ENCODE data around the gene GSTA2. TPM values are rescaled to one million over a fixed set of nuclear protein-coding genes. Genes with fewer than 3 reads are reported as not detected.
A peak's percentile ranks its signal among the peaks of the same experiment; 100 is the strongest.

Gene GSTA2
- total and polyA plus RNA-seq, 2 of the 13 experiments (the other 11 are each of a cell fraction or from before 2014, with no cell fraction given), result 0.75 to 13.7 TPM

DNA sequence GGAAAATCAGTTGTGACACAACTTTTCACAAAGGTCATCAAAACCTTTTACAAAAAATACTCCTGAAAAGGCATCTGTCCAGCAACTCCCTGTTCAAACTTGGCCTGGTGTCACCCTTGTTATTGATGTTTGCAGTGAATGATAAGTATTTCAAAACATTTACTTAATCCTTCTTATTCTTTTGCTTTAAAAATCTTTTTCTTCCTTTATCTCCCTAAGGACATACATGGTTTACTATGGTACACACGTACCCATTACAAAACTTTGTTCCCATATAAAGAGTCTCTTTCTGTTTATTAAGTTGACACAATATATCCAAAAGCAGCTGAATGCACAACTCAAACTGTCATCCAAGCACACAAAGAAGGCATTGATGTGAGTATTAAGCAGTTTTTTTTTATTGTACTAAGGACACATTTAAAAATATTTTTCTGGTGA, 17.5 kb downstream of the GSTA2 start (continued):
- no peak for TF ChIP-seq MAFG (CRISPR knock-in tag; IDR thresholded peaks at IDR 0.05)
- no peak for TF ChIP-seq ZNF564 (CRISPR knock-in tag; IDR thresholded peaks at IDR 0.05)
- TF ChIP-seq RARA (CRISPR knock-in tag; IDR thresholded peaks at IDR 0.05), result peak; percentile 59
- TF ChIP-seq PRPF4 (IDR thresholded peaks at IDR 0.05; ENCODE audit: low read depth, low read length, poor library complexity, severe bottlenecking), result no peak
- 0 out of 2 replicates have a peak, but pooled peaks have one; percentile 8 for TF ChIP-seq PHF21A (CRISPR knock-in tag; IDR thresholded peaks at IDR 0.05)
- TF ChIP-seq, protein P1, sequence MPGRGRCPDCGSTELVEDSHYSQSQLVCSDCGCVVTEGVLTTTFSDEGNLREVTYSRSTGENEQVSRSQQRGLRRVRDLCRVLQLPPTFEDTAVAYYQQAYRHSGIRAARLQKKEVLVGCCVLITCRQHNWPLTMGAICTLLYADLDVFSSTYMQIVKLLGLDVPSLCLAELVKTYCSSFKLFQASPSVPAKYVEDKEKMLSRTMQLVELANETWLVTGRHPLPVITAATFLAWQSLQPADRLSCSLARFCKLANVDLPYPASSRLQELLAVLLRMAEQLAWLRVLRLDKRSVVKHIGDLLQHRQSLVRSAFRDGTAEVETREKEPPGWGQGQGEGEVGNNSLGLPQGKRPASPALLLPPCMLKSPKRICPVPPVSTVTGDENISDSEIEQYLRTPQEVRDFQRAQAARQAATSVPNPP (CRISPR knock-in tag; IDR thresholded peaks at IDR 0.05), result no peak
- no peak for TF ChIP-seq SMYD3 (CRISPR knock-in tag; IDR thresholded peaks at IDR 0.05)
- no peak for TF ChIP-seq ZMYM3 (CRISPR knock-in tag; IDR thresholded peaks at IDR 0.05)
- TF ChIP-seq KDM2A (CRISPR knock-in tag; IDR thresholded peaks at IDR 0.05; ENCODE audit: borderline replicate concordance, low read depth), result no peak
- 0 out of 2 replicates have a peak, but pooled peaks have one; percentile 50 for TF ChIP-seq MED13 (CRISPR knock-in tag; IDR thresholded peaks at IDR 0.05)
- TF ChIP-seq ZNF709 (CRISPR knock-in tag; IDR thresholded peaks at IDR 0.05), result no peak
- no peak for TF ChIP-seq RFX1 (IDR thresholded peaks at IDR 0.05)
- TF ChIP-seq ZNF460 (CRISPR knock-in tag; IDR thresholded peaks at IDR 0.05; ENCODE audit: borderline replicate concordance), result no peak
- peak; percentile 66 for TF ChIP-seq TCF7 (IDR thresholded peaks at IDR 0.05; ENCODE audit: low read depth)
- TF ChIP-seq PAF1 (CRISPR knock-in tag; IDR thresholded peaks at IDR 0.05), result no peak
- TF ChIP-seq, protein P2, sequence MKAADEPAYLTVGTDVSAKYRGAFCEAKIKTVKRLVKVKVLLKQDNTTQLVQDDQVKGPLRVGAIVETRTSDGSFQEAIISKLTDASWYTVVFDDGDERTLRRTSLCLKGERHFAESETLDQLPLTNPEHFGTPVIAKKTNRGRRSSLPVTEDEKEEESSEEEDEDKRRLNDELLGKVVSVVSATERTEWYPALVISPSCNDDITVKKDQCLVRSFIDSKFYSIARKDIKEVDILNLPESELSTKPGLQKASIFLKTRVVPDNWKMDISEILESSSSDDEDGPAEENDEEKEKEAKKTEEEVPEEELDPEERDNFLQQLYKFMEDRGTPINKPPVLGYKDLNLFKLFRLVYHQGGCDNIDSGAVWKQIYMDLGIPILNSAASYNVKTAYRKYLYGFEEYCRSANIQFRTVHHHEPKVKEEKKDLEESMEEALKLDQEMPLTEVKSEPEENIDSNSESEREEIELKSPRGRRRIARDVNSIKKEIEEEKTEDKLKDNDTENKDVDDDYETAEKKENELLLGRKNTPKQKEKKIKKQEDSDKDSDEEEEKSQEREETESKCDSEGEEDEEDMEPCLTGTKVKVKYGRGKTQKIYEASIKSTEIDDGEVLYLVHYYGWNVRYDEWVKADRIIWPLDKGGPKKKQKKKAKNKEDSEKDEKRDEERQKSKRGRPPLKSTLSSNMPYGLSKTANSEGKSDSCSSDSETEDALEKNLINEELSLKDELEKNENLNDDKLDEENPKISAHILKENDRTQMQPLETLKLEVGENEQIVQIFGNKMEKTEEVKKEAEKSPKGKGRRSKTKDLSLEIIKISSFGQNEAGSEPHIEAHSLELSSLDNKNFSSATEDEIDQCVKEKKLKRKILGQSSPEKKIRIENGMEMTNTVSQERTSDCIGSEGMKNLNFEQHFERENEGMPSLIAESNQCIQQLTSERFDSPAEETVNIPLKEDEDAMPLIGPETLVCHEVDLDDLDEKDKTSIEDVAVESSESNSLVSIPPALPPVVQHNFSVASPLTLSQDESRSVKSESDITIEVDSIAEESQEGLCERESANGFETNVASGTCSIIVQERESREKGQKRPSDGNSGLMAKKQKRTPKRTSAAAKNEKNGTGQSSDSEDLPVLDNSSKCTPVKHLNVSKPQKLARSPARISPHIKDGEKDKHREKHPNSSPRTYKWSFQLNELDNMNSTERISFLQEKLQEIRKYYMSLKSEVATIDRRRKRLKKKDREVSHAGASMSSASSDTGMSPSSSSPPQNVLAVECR (CRISPR knock-in tag; IDR thresholded peaks at IDR 0.05; ENCODE audit: borderline replicate concordance), result no peak
- TF ChIP-seq, protein P3, sequence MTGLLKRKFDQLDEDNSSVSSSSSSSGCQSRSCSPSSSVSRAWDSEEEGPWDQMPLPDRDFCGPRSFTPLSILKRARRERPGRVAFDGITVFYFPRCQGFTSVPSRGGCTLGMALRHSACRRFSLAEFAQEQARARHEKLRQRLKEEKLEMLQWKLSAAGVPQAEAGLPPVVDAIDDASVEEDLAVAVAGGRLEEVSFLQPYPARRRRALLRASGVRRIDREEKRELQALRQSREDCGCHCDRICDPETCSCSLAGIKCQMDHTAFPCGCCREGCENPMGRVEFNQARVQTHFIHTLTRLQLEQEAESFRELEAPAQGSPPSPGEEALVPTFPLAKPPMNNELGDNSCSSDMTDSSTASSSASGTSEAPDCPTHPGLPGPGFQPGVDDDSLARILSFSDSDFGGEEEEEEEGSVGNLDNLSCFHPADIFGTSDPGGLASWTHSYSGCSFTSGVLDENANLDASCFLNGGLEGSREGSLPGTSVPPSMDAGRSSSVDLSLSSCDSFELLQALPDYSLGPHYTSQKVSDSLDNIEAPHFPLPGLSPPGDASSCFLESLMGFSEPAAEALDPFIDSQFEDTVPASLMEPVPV (CRISPR knock-in tag; IDR thresholded peaks at IDR 0.05), result no peak
- TF ChIP-seq ZC3H4 (CRISPR knock-in tag; IDR thresholded peaks at IDR 0.05; ENCODE audit: borderline replicate concordance), result no peak
- TF ChIP-seq, protein P4, sequence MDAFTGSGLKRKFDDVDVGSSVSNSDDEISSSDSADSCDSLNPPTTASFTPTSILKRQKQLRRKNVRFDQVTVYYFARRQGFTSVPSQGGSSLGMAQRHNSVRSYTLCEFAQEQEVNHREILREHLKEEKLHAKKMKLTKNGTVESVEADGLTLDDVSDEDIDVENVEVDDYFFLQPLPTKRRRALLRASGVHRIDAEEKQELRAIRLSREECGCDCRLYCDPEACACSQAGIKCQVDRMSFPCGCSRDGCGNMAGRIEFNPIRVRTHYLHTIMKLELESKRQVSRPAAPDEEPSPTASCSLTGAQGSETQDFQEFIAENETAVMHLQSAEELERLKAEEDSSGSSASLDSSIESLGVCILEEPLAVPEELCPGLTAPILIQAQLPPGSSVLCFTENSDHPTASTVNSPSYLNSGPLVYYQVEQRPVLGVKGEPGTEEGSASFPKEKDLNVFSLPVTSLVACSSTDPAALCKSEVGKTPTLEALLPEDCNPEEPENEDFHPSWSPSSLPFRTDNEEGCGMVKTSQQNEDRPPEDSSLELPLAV (CRISPR knock-in tag; conservative IDR thresholded peaks at IDR 0.05; ENCODE audit: low read depth), result no peak
- TF ChIP-seq RBM39 (IDR thresholded peaks at IDR 0.05; ENCODE audit: low read depth, low read length, poor library complexity, severe bottlenecking), result no peak
- TF ChIP-seq, protein P5, sequence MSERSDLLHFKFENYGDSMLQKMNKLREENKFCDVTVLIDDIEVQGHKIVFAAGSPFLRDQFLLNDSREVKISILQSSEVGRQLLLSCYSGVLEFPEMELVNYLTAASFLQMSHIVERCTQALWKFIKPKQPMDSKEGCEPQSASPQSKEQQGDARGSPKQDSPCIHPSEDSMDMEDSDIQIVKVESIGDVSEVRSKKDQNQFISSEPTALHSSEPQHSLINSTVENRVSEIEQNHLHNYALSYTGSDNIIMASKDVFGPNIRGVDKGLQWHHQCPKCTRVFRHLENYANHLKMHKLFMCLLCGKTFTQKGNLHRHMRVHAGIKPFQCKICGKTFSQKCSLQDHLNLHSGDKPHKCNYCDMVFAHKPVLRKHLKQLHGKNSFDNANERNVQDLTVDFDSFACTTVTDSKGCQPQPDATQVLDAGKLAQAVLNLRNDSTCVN (CRISPR knock-in tag; IDR thresholded peaks at IDR 0.05; ENCODE audit: borderline replicate concordance), result no peak
